Lower leg skin (tissue), 4 donors: ENCODE data around the gene RASA3. TPM values are rescaled to one million over a fixed set of nuclear protein-coding genes. Genes with fewer than 3 reads are reported as not detected.

Source experiments
- DNase-seq, 2 donors: peaks; one replicate each; pipeline ENCODE4 v3.0.0-alpha.2; 2019; ENCODE audit warnings: low spot score in 2 of 2
- H3K4me3 ChIP-seq: fragments of 200-600 bp; sonication (generic); 2 replicates; pipeline ENCODE4 v1.5.1; 2017; ENCODE audit warnings: mild to moderate bottlenecking, low read depth; ENCODE audit not compliant: poor library complexity, severe bottlenecking
- POLR2A ChIP-seq, 2 donors: fragments of 450-650 bp; IDR thresholded peaks; one replicate each; pipeline ENCODE4 v1.6.1; 2016 to 2017; ENCODE audit warnings: antibody characterized with exemption in 2 of 2, mild to moderate bottlenecking in 1 of 2, moderate library complexity in 1 of 2
- WGBS, 2 donors: methylation state at CpG; one replicate each; pipeline ENCODE4 v1.1.5; 2018; 5-methylcytosine and 5-hydroxymethylcytosine counted together
- intact Hi-C: fragments of 100-400 bp; cut with DNase I; formaldehyde crosslinking; loops from one replicate; pipeline ENCODE4 v1.15.0; 2023; ENCODE audit warnings: low total_unique reads
- total RNA-seq, 4 donors: library from RNA; depleted of rRNA; stranded (reverse); fragments of >200 nt; gene quantifications; one replicate each; pipeline ENCODE4 v1.1.0, GENCODE V29; 2016
- TF ChIP-seq, protein P1 (sequence below), 3 donors: fragments of 450-650 bp; IDR thresholded peaks; one replicate each; pipeline ENCODE4 v1.5.1; 2016; ENCODE audit warnings: antibody characterized with exemption in 3 of 3, mild to moderate bottlenecking in 3 of 3, moderate library complexity in 2 of 3

Gene RASA3
- total RNA-seq, 4 donors from 2014 or later, result 12.9 to 30.5 (median 24.2) TPM

- no peak overlapping the region for H3K4me3 ChIP-seq
- DNase-seq, result no peak
- TF ChIP-seq, protein P1, sequence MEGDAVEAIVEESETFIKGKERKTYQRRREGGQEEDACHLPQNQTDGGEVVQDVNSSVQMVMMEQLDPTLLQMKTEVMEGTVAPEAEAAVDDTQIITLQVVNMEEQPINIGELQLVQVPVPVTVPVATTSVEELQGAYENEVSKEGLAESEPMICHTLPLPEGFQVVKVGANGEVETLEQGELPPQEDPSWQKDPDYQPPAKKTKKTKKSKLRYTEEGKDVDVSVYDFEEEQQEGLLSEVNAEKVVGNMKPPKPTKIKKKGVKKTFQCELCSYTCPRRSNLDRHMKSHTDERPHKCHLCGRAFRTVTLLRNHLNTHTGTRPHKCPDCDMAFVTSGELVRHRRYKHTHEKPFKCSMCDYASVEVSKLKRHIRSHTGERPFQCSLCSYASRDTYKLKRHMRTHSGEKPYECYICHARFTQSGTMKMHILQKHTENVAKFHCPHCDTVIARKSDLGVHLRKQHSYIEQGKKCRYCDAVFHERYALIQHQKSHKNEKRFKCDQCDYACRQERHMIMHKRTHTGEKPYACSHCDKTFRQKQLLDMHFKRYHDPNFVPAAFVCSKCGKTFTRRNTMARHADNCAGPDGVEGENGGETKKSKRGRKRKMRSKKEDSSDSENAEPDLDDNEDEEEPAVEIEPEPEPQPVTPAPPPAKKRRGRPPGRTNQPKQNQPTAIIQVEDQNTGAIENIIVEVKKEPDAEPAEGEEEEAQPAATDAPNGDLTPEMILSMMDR (IDR thresholded peaks at IDR 0.05), result no peak
- TF ChIP-seq POLR2A (IDR thresholded peaks at IDR 0.05), result no peak
- 68 to 74% methylated on average over 21 of the region's 21 CpGs for WGBS, 2 donors
- intact Hi-C loops, result no loop called here
Measured at GRCh38 chr13:114027046-114027715, 105.2 kb downstream of the RASA3 start.

DNA sequence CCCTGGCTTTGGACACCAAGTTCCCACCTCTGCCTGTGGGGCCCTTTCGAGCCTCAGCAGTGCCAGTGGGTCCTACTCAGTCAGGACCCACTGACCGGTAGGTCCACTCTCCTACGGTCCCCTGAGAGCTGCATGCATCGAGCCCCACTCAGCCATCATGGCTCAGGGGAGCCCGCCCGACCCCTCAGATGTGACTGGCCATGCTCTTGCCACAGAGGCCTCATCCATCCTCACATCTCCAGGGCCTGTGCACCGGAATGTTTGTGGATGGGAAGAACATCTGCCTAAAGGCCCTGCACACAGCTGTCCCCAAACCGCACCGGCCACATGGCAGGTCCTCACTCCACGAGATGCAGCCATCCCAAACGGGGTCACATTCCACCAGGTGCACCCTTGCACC lies 105.9 kb downstream of the RASA3 start:
- WGBS, 2 donors, result 91 to 92% methylated on average over 10 to 11 of the region's 11 CpGs
- intact Hi-C loops, result no loop called here
- DNase-seq, result no peak
- H3K4me3 ChIP-seq, result no peak overlapping the region
- TF ChIP-seq POLR2A (IDR thresholded peaks at IDR 0.05), result no peak
- TF ChIP-seq, protein P1 (IDR thresholded peaks at IDR 0.05), result no peak

DNA sequence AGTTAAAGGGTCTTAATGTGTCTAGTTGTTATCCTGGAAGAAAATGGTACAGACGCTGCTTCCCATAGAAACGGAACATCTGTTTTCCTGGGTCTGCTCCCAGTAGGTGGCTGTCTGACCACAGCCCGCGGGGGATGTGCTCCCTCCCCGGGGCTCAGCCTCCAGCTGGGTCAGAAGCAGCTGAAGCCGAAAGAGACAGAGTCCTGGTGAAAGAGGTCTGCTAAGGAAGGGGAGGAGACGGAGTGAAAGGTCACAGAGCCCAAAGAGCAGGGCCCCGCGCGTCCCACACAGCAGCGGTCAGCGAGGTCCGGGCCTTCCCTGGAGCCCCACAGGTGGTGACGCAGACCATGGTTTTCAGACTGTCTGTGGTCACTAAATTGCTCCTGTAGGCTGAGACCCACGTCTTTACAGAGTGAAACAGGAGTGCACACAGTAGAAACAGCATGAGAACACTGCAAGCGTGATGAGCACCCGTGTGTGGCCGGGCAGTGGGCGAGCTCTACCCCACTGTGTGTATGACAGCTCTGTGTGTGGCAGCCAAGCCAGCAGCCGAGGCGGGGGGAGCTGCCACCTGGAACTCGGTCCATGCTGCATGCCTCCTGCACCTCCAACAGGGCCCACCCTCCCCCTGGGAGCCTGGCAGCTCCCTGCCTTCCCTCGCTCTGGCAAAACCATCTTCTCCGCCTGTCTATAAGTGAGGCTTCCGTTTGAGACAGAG lies 106.5 kb downstream of the RASA3 start:
- TF ChIP-seq POLR2A (IDR thresholded peaks at IDR 0.05), result no peak
- TF ChIP-seq, protein P1 (IDR thresholded peaks at IDR 0.05), result no peak
- DNase-seq, result no peak
- no peak overlapping the region for H3K4me3 ChIP-seq
- intact Hi-C loops, result no loop called here
- 79 to 91% methylated on average over 25 of the region's 25 CpGs for WGBS, 2 donors

DNA sequence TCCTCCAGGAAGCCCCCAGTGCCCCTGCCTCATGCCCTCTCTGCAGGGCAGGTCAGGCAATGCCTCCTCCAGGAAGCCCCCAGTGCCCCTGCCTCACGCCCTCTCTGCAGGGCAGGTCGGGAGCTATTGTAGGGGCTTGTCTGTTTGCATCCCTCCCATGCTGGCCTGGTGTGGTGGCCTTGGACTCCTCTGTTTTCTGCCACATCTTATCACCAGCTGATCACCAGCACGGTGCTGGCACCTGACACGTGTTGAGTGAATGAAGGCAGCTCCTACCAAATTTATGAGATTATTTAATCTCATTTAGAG lies 107.1 kb downstream of the RASA3 start:
- intact Hi-C loops, result no loop called here
- WGBS, 2 donors, result 85 to 94% methylated on average over 4 of the region's 4 CpGs
- TF ChIP-seq, protein P1 (IDR thresholded peaks at IDR 0.05), result no peak
- TF ChIP-seq POLR2A (IDR thresholded peaks at IDR 0.05), result no peak
- no peak overlapping the region for H3K4me3 ChIP-seq
- no peak for DNase-seq

DNA sequence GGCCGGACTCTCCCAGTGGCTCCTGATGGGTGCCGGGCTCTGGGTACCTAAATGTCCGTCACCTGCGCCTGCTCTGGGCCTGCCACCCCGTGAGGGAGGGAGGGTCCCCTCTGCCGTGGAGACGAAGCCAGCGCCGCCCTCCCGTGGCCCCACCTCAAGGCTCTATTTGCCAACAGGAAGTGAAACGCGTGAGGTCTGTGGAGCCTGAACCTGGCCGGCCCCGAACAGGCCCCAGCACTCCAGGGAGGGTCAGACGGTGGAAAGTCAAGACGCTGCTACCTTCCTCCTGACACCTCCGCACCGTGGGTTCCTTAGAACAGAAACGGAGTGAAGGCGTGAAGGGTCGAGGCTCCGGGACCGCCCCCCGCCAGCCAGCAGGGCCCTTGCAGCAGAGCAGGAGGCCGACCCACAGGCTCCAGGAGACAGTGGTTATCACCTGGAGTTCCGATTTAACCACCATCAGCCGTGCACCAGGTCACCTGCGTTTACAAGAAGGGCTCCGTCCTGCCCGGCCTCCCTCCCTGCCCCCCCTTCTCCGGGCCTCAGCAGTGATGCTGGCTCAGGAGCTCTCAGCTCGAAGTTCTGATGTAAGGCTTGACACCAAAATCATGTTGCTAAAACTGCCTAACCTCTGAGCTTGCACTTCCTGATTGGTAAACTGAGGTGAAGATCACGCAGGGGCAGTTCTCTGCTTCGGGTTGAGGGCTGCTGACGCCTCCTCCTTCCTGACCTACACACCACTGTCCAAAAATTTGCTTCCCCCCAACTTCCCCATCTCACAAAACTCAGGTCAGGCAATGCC lies 107.6 kb downstream of the RASA3 start:
- WGBS, 2 donors, result 90 to 93% methylated on average over 11 to 29 of the region's 35 CpGs
- H3K4me3 ChIP-seq, result no peak overlapping the region
- no peak for DNase-seq
- TF ChIP-seq, protein P1 (IDR thresholded peaks at IDR 0.05), result no peak
- no peak for TF ChIP-seq POLR2A (IDR thresholded peaks at IDR 0.05)
- intact Hi-C loops, result no loop called here
